ENCODE results near the gene SYPL2.
"Not testable (repeated sequence)": the region's sequence is repeated elsewhere in the genome, so short reads cannot be mapped to it uniquely, and the experiment has no call there.

Gene SYPL2

DNA sequence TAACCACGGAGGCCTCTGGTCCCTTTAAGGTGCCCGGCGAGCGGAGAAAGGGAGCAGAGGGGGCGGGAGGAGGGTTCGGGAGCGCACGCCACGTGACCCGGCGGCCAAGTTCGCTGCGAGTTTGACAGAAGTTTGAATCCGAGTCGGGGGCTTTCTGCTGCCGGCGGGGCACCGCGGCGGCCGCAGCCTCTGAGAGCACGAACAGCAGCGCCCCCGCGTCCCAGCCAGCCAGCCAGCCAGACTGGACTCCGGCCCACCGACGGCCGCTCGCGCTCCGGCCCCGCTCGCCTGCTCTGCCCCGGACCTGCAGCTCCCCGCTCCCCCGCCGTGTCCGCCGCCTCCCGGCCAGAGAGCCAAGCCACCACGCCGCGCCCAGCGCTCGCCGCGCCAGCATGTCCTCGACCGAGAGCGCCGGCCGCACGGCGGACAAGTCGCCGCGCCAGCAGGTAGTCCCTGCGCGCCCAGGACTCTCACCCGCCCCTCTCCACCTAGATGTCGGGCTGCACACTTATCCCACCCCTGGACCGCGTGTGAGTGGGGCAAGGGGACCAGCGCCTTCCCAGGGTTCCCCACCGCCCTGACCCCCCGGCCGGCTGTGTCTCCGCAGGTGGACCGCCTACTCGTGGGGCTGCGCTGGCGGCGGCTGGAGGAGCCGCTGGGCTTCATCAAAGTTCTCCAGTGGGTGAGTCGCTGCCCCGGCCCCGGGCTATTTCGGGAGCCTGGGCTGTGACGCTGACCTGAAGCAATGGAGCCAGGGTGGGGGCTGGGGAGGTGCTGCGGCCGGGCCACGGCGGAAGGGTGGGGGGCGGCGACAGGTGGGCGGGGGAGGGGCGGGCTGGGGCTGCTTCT lies at the start of gene SYPL2:
TSS of gene SYPL2 (plus strand) at position 95 of the 849 bp plus-strand sequence. CDS start at position 393, 298 bp downstream.
- DNase-seq: no peak

DNA sequence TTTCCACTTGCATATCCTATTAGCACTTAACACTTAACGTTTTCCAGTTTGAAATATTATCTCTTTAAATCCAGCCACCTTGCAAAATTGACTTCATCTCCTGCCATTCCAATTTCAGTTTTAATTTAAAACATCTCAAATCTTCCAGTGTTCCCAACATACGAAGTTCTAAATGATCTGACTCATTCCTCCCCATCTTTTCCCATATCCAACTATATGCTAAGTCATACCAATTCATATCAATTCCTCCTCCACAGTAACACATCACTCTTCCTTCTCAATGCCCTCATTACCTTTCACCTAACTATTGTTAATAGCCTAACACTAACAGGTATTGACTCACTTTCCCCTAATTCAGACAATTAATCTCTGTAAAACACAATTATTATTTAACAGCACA lies 42.8 kb upstream of the SYPL2 start:
- no peak for DNase-seq

GRCh38 chr1:109425391-109426280 lies 40.7 kb upstream of the SYPL2 start:
- no peak for DNase-seq

DNA sequence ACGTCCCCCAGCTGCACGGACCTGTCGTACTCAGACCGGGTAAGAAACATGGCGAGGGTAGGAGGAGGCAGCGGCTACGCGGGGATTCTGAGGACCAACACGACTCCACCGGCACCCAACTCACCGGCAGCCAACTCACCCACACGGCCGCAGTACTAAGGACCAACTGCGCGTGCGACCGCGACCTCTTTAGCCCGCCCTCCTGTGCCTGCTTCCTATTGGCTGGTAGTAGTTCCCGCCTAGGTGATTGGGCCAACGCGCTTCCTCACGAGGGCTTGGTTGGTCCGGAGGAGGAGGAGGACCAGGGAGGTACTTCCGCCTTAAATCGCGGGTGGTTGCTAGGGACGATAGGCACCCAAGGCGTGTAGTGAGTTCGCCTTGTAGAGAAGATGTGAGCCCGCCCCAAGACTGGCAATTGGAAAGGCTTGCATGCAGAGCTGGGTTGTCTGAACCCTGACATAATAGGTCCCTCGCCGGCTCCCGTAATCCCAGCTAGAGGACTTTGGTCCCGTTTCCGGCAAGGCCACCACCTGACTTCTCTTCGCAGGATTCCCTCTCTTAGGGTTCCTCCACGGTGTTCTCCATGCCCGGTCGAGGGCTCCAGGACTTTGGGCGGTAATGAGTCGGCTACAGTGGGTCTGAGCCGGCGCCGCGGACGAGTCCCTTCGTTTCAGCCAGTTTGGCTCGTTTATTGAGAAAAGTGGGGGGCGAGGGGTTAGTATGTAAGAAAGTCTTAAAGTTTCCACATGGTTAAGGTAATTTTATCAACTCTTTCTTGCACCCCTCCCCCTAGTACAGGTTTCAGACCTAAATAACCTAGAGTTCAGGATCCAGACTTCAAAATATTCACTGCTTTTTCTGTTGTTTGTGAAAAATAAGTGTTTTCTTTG lies 39.8 kb upstream of the SYPL2 start, which contains the start of gene PSMA5:
TSS of gene PSMA5 (minus strand) at position 168 of the 890 bp plus-strand sequence. CDS start at position 50, 118 bp downstream.
- DNase-seq: peak; percentile 92

DNA sequence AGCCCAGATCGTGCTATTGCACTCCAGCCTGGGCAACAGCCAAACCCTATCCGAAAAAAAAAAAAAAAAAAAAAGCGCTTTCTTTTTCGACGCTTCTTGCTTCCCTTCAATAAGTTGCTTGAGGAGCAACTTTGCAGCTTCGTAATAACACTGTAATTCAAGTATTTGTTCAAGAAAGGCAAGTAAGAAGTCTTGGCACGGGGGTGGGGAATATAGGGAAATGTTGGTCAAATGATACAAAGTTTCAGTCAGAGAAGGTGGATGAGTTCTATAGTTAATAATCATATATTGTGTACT lies 39.2 kb upstream of the SYPL2 start:
- DNase-seq: no peak

GRCh38 chr1:109432336-109432735 lies 34.0 kb upstream of the SYPL2 start:
- DNase-seq: no peak

GRCh38 chr1:109433322-109433721 lies 33.0 kb upstream of the SYPL2 start:
- no peak for DNase-seq

DNA sequence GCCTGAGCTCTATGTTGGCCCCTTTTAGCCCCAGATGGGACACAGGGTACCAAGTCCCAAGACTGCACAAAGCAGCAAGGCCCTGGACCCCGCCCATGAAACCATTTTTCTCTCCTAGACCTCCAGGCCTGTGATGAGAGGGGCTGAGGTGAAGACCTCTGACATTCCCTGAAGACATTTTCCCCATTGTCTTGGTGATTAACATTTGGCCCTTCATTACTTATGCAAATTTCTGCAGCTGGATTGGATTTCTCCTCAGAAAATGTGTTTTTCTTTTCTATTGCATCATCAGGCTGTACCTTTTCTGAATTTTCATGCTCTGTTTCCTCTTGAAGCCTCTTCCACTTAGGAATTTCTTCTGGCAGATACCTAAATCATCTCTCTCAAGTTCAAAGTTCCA lies 31.9 kb upstream of the SYPL2 start:
- no peak for DNase-seq

DNA sequence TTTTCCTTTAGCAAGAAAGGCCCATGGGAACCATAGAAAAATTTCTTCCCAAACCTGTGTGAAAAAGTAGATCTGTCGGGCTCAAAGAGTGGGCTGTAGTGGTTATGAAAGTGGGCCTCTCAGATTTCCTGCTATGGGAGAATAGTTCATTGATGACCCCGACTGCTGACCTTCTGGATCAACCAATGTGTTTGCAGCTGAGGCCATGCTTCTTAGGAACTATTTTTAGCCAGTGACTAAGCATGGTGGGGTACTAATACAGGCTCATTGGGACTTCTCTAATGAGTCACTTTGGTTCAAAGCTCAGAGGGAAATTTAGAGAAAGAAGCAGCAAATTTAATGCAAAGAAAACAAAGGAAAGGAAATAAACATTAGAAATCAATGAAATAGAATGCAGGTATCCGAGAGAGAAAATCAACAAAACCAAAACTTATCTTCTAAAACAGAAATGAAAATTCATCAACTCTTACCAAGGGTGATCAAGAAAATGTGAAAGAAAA lies 27.5 kb upstream of the SYPL2 start:
- DNase-seq: no peak

- no peak for DNase-seq
Measured at GRCh38 chr1:109441069-109441468, 25.3 kb upstream of the SYPL2 start.

- DNase-seq: no peak
Measured at GRCh38 chr1:109443476-109443875, 22.9 kb upstream of the SYPL2 start.

DNA sequence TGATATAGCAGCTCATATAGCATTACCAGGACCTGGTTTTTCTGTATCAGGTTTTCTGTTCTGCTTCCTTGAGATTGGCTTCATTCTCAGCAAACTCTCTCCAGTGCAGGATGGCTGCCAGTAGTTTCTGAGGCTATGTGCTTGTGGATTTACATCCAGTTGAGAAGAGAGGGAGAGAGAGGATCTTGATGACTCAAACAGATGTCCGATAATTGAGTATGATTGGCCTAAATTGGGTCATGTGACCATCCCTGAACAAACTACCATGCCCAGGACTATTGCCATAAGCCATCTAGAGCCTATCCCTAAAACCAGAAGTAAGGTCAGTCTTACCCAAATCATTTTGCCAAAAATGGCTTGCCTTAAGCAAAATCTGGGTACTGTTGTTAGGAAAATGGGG lies 22.0 kb upstream of the SYPL2 start:
- DNase-seq: no peak

DNA sequence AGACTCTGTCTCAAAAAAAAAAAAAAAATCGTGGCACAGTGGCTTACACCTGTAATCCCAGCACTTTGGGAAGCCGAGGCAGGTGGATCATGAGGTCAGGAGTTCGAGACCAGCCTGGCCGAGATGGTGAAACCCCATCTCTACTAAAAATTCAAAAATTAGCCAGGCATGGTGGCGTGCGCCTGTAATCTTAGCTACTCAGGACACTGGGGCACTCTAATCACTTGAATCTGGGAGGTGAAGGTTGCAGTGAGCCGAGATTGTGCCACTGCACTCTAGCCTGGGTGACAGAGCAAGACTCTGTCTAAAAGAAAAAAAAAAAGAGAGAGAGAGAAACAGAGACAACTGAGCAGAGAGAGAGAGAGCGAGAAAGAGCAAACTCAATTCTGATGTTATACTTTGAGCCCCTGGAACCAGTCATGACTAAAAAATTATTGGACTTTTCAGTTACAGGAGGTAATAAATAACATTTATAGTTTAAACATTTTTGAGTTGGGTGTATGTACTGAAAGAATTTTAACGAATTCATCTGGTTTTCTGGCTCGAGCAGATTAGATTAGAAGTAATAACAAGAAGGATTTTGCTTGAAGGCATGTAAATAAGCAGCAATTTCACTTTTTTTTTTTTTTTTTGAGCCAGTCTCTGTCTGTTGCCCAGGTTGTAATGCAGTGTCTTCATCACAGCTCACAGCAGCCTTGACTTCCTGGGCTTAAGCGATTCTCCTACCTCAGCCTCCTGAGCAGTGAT lies 20.2 kb upstream of the SYPL2 start:
- DNase-seq: not testable (repeated sequence)

DNA sequence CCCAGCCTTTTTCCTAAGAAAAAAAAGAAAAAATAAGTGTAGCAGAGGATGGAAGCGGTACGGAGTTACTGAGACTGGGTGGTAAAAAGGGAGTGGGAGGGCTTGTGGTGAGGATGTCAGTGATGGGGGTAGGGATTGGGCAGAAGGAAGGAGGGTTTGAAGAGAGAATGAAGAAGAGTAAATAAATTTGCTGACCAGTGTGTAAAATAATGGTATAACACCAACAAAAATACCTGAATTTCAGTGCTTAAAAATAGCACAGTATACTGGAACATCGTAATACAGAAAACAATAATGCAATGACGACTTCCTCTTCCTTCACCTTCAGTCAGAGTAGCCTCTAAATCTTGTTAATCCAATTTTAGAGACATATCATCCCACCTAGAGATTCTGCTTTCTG lies 18.8 kb upstream of the SYPL2 start:
- DNase-seq: no peak

- DNase-seq: no peak
Measured at GRCh38 chr1:109454497-109455133, 11.7 kb upstream of the SYPL2 start.

DNA sequence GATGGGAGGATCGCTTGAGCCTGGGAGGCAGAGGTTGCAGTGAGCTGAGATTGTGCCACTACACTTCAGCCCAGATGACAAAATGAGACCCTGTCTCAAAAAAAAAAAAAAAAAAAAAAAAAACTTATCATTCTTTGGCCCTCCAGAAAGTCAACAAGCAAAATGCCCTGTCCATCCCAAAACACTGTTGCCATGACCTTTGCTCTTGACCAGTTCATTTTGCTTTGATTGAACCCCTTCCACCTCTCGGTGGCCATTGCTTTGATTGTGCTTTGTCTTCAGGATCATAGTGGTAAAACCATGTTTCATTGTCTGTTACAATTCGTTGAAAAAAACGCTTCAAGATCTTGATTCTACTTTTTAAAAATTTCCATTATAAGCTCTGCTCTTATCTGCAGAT lies 8.5 kb upstream of the SYPL2 start:
- DNase-seq: no peak

DNA sequence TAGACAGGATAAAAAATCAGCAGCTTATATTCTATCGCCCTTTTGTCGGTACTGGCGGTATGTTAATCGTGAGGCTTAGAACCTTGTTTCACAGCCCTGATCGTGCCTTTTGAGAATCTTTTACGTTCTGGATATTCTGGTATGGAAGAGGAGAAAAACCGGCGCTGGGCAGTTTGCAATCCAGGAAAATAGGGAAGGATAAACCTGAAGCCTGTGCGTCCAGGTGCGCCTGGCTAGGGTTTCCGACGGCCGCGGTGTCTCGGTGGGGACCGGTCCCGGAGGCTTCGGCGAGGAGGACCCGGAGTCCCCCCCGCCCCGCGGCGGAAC lies 258 bp upstream of the SYPL2 start:
- DNase-seq: no peak

- no peak for DNase-seq
Measured at GRCh38 chr1:109467301-109467777, 993 bp downstream of the SYPL2 start.

DNA sequence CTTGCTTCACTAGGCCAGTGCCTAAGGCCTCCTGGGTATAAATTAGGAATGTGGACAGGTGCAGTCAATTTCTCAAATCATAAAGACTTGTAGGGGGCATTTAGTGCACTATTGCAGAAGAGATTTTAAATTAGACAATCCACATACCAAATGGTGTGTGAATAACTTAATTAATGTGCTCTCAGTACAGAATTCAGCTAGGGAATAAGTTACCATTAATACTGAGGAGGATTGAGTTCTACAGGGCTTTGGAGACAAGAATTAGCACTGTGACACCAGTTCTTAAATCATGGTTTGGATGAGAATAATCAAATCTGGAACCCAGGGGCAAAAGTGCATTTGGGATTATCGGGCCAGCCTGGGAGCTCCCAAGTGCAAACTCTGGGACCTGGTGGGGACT lies 1.7 kb downstream of the SYPL2 start:
- no peak for DNase-seq

GRCh38 chr1:109468903-109469302 lies 2.6 kb downstream of the SYPL2 start:
- no peak for DNase-seq

- no peak for DNase-seq
Measured at GRCh38 chr1:109470245-109470644, 3.9 kb downstream of the SYPL2 start.

- no peak for DNase-seq
Measured at GRCh38 chr1:109472779-109473178, 6.4 kb downstream of the SYPL2 start.
